Caco-2 (cell line): Measurements from ENCODE around the gene R3HCC1L. TPM values are rescaled to one million over a fixed set of nuclear protein-coding genes. Genes with fewer than 3 reads are reported as not detected.
"Not testable (repeated sequence)": the region's sequence is repeated elsewhere in the genome, so short reads cannot be mapped to it uniquely, and the experiment has no call there.

Experiments
- BruUV-seq: library from RNA; stranded (reverse); fragments of 400-500 nt; replicated peaks from 2 replicates; lab custom pipeline; 2021; lab: Mats Ljungman, UMichigan
- CTCF ChIA-PET: fragments of 300-600 bp; sonication (Branson Sonifier 250); formaldehyde crosslinking; loops from one replicate; lab custom pipeline; 2022; ENCODE audit warnings: antibody characterized with exemption; lab: Charles Lee
- POLR2A ChIA-PET: fragments of 300-600 bp; sonication (Branson Sonifier 250); formaldehyde crosslinking; loops from one replicate; lab custom pipeline; 2022; ENCODE audit warnings: antibody characterized with exemption; lab: Charles Lee
- DNase-seq, 2 experiments: peaks; one replicate each; pipeline versions ENCODE4 v3.0.0 to v3.0.0-alpha.2; 2020 to 2022
- H3K27me3 ChIP-seq: replicated peaks from 2 replicates; pipeline ENCODE4 v1.6.0; 2011; ENCODE audit warnings: low read length; ENCODE audit not compliant: control insufficient read depth, insufficient read depth
- H3K36me3 ChIP-seq: 2 replicates; pipeline ENCODE4 v1.5.1; 2011; ENCODE audit warnings: low read length; ENCODE audit not compliant: control insufficient read depth, insufficient read depth
- H3K4me1 ChIP-seq: fragments of 250-450 bp; sonication (Bioruptor Pico); 2 replicates; pipeline ENCODE4 v1.5.1; 2020; ENCODE audit warnings: mild to moderate bottlenecking
- H3K4me3 ChIP-seq: 2 replicates; pipeline ENCODE4 v1.5.1; 2011; ENCODE audit warnings: low read depth, mild to moderate bottlenecking, control low read depth, low read length
- H3K9me3 ChIP-seq: fragments of 250-450 bp; sonication (Bioruptor Pico); 2 replicates; pipeline ENCODE4 v1.5.1; 2020; ENCODE audit warnings: mild to moderate bottlenecking, moderate library complexity
- H3K27ac Mint-ChIP-seq: one replicate; pipeline ENCODE4 v1.8.0; 2022; ENCODE audit warnings: mixed read lengths; ENCODE audit not compliant: unreplicated experiment
- H3K27me3 Mint-ChIP-seq: one replicate; pipeline ENCODE4 v1.8.0; 2022; ENCODE audit warnings: mixed read lengths; ENCODE audit not compliant: insufficient read depth, unreplicated experiment
- H3K36me3 Mint-ChIP-seq: one replicate; pipeline ENCODE4 v1.8.0; 2022; ENCODE audit warnings: mild to moderate bottlenecking, mixed read lengths; ENCODE audit not compliant: insufficient read depth, unreplicated experiment
- H3K4me1 Mint-ChIP-seq: one replicate; pipeline ENCODE4 v1.8.0; 2022; ENCODE audit warnings: low read depth, mixed read lengths; ENCODE audit not compliant: unreplicated experiment
- H3K4me3 Mint-ChIP-seq: one replicate; pipeline ENCODE4 v1.8.0; 2022; ENCODE audit warnings: mild to moderate bottlenecking, moderate library complexity, mixed read lengths; ENCODE audit not compliant: unreplicated experiment
- H3K9me3 Mint-ChIP-seq: one replicate; pipeline ENCODE4 v1.8.0; 2022; ENCODE audit warnings: mixed read lengths; ENCODE audit not compliant: unreplicated experiment
- intact Hi-C: fragments of 100-400 bp; cut with micrococcal nuclease; formaldehyde crosslinking; loops from one replicate; pipeline ENCODE4 v1.10.0; 2022; ENCODE audit not compliant: unreplicated experiment
- total RNA-seq: library from RNA; stranded (reverse); gene quantifications from 2 replicates; pipeline ENCODE4 v1.2.3, GENCODE V29; 2022
- TF ChIP-seq, protein P1 (sequence below), 2 experiments: fragments of 200-600 bp in 1 of 2; IDR thresholded peaks; 1 replicate in 1 of 2; 2 replicates in 1 of 2; pipeline versions ENCODE4 v1.5.1 to v1.8.0; 2011 to 2022; ENCODE audit warnings: antibody characterized with exemption in 1 of 2, control low read depth in 1 of 2, inconsistent platforms in 1 of 2, low read depth in 1 of 2, low read length in 1 of 2, mild to moderate bottlenecking in 1 of 2, moderate library complexity in 1 of 2; ENCODE audit not compliant: insufficient read depth in 1 of 2, severe bottlenecking in 1 of 2, unreplicated experiment in 1 of 2

R3HCC1L gene
- total RNA-seq, 1 experiment from 2014 or later: 16.5 TPM

- Mint-ChIP-seq H3K36me3 (peaks cover 13% of the 10 kb centered on the region), H3K4me3 (peak overlapping the region; percentile 89), H3K27ac (peak overlapping the region; percentile 93), H3K27me3 (no peaks in the 10 kb centered on the region), H3K4me1 (peaks cover 10% of the 10 kb centered on the region), H3K9me3 (no peaks in the 10 kb centered on the region)
- H3K4me1 ChIP-seq: no peaks in the 10 kb centered on the region
- TSS peak; percentile 49 for BruUV-seq
- H3K9me3 ChIP-seq: no peaks in the 10 kb centered on the region
- TF ChIP-seq, protein P1, sequence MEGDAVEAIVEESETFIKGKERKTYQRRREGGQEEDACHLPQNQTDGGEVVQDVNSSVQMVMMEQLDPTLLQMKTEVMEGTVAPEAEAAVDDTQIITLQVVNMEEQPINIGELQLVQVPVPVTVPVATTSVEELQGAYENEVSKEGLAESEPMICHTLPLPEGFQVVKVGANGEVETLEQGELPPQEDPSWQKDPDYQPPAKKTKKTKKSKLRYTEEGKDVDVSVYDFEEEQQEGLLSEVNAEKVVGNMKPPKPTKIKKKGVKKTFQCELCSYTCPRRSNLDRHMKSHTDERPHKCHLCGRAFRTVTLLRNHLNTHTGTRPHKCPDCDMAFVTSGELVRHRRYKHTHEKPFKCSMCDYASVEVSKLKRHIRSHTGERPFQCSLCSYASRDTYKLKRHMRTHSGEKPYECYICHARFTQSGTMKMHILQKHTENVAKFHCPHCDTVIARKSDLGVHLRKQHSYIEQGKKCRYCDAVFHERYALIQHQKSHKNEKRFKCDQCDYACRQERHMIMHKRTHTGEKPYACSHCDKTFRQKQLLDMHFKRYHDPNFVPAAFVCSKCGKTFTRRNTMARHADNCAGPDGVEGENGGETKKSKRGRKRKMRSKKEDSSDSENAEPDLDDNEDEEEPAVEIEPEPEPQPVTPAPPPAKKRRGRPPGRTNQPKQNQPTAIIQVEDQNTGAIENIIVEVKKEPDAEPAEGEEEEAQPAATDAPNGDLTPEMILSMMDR (IDR thresholded peaks at IDR 0.05; ENCODE audit: insufficient read depth in 1 of 2, low read depth in 1 of 2, low read length in 1 of 2, severe bottlenecking in 1 of 2, unreplicated experiment in 1 of 2): no peak
- POLR2A ChIA-PET: no interaction called here
- H3K27me3 ChIP-seq: no peaks in the 10 kb centered on the region
- H3K4me3 ChIP-seq: peak overlapping the region; percentile 55
- no peaks in the 10 kb centered on the region for H3K36me3 ChIP-seq
- CTCF ChIA-PET: interaction anchor here (0.8 to 1.4 kb wide), 2 partner anchors 92 to 174 kb away, joined by 4 read pairs; no protein-coding TSS in a partner anchor
- no peak for DNase-seq
- intact Hi-C loops: no loop called here
Observed at GRCh38 chr10:98135222-98135899, 904 bp downstream of the R3HCC1L start.

GRCh38 chr10:98136775-98137174 lies 2.3 kb downstream of the R3HCC1L start:
- H3K4me3 ChIP-seq, BruUV-seq, H3K27me3 Mint-ChIP-seq, H3K4me1 ChIP-seq, CTCF ChIA-PET, DNase-seq, H3K27me3 ChIP-seq, intact Hi-C loops, H3K4me3 Mint-ChIP-seq, H3K27ac Mint-ChIP-seq, H3K36me3 ChIP-seq, POLR2A ChIA-PET, H3K9me3 ChIP-seq, H3K9me3 Mint-ChIP-seq: not testable (repeated sequence)
- Mint-ChIP-seq H3K36me3 (peaks cover 13% of the 10 kb centered on the region), H3K4me1 (peaks cover 13% of the 10 kb centered on the region)

DNA sequence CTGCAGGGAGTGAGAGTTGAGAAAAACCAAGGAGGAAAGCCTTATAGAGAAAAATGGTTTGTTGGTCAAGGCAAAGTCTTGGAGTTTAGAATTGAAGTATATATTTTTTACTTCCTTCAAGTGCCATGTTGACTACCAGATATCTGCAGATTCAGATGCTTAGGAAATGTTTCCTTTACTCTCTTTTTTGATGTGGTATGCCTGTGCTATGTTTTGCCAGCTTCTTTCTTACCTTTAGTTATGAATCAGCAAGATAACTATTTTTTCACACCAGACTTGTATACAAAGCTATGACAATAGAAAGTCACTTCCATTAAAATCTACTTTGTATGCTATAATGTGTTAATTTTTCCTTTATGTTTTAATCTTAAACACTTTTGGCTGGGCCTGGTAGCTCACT lies 3.6 kb downstream of the R3HCC1L start:
- no TSS peak for BruUV-seq
- TF ChIP-seq, protein P1 (IDR thresholded peaks at IDR 0.05; ENCODE audit: insufficient read depth in 1 of 2, low read depth in 1 of 2, low read length in 1 of 2, severe bottlenecking in 1 of 2, unreplicated experiment in 1 of 2): no peak

More for the DNA sequence above, 3.6 kb downstream of the R3HCC1L start:
- intact Hi-C loops: no loop called here
- Mint-ChIP-seq H3K4me1 (peaks cover 13% of the 10 kb centered on the region), H3K27ac (no peak overlapping the region), H3K4me3 (no peak overlapping the region), H3K36me3 (peaks cover 13% of the 10 kb centered on the region), H3K27me3 (no peaks in the 10 kb centered on the region), H3K9me3 (no peaks in the 10 kb centered on the region)
- ChIA-PET POLR2A (no interaction called here), CTCF (no interaction called here)
- Histone ChIP-seq H3K4me3 (no peak overlapping the region), H3K27me3 (no peaks in the 10 kb centered on the region), H3K4me1 (no peaks in the 10 kb centered on the region), H3K36me3 (no peaks in the 10 kb centered on the region), H3K9me3 (no peaks in the 10 kb centered on the region)
- no peak for DNase-seq
